Endothelial cell of umbilical vein (primary cell): ENCODE measurements around the gene PKHD1.

Source experiments
- EZH2 ChIP-seq: IDR thresholded peaks from 2 replicates; pipeline ENCODE4 v1.6.1; 2012; ENCODE audit warnings: borderline replicate concordance, low read depth, mild to moderate bottlenecking, moderate library complexity, low read length, inconsistent platforms; ENCODE audit not compliant: severe bottlenecking
- JUN ChIP-seq: IDR thresholded peaks from 2 replicates; pipeline ENCODE4 v1.6.1; 2011; ENCODE audit warnings: borderline replicate concordance, low read depth; ENCODE audit not compliant: insufficient read length, insufficient read depth
- POLR2A ChIP-seq: IDR thresholded peaks from 2 replicates; pipeline ENCODE4 v1.6.1; 2012; ENCODE audit warnings: low read depth, mild to moderate bottlenecking, control low read depth, low read length
- POLR2AphosphoS5 ChIP-seq: IDR thresholded peaks from 2 replicates; pipeline ENCODE4 v1.6.1; 2012; ENCODE audit warnings: low read depth, mild to moderate bottlenecking, control low read depth, low read length, moderate library complexity; ENCODE audit not compliant: insufficient read depth
- TF ChIP-seq, protein P1 (sequence below), 2 donors: IDR thresholded peaks; 1 replicate in 1 of 2; 2 replicates in 1 of 2; pipeline ENCODE4 v1.5.1; 2011; ENCODE audit warnings: low read length in 2 of 2, mild to moderate bottlenecking in 2 of 2, moderate library complexity in 2 of 2, control low read depth in 1 of 2, inconsistent platforms in 1 of 2, low read depth in 1 of 2; ENCODE audit not compliant: insufficient read depth in 1 of 2; ENCODE audit errors: extremely low read depth in 1 of 2
- TF ChIP-seq, protein P2 (sequence below): IDR thresholded peaks from 2 replicates; pipeline ENCODE4 v1.6.1; 2011; ENCODE audit not compliant: insufficient read depth, insufficient read length

- TF ChIP-seq POLR2AphosphoS5 = no peak
- TF ChIP-seq, protein P1, sequence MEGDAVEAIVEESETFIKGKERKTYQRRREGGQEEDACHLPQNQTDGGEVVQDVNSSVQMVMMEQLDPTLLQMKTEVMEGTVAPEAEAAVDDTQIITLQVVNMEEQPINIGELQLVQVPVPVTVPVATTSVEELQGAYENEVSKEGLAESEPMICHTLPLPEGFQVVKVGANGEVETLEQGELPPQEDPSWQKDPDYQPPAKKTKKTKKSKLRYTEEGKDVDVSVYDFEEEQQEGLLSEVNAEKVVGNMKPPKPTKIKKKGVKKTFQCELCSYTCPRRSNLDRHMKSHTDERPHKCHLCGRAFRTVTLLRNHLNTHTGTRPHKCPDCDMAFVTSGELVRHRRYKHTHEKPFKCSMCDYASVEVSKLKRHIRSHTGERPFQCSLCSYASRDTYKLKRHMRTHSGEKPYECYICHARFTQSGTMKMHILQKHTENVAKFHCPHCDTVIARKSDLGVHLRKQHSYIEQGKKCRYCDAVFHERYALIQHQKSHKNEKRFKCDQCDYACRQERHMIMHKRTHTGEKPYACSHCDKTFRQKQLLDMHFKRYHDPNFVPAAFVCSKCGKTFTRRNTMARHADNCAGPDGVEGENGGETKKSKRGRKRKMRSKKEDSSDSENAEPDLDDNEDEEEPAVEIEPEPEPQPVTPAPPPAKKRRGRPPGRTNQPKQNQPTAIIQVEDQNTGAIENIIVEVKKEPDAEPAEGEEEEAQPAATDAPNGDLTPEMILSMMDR (IDR thresholded peaks at IDR 0.05; ENCODE audit: extremely low read depth in 1 of 2, insufficient read depth in 1 of 2, low read depth in 1 of 2, low read length in 2 of 2) = peak; percentile 33 to 52
- TF ChIP-seq, protein P2, sequence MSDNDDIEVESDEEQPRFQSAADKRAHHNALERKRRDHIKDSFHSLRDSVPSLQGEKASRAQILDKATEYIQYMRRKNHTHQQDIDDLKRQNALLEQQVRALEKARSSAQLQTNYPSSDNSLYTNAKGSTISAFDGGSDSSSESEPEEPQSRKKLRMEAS = no peak
- TF ChIP-seq JUN = no peak
- TF ChIP-seq EZH2 = no peak
- TF ChIP-seq POLR2A = no peak
Measured at GRCh38 chr6:52063584-52064344, 23.6 kb downstream of the PKHD1 start.
